Parathyroid adenoma (tissue), 2 donors: ENCODE data around the gene STK11.

ENCODE experiments used
- H2AFZ ChIP-seq: fragments of 300-600 bp; sonication (generic); one replicate; pipeline ENCODE4 v1.7.0; 2017; ENCODE audit warnings: antibody characterized with exemption, mild to moderate bottlenecking
- H3K27ac ChIP-seq: fragments of 300-600 bp; sonication (generic); one replicate; pipeline ENCODE4 v1.7.0; 2017
- H3K27me3 ChIP-seq: fragments of 300-600 bp; sonication (generic); one replicate; pipeline ENCODE4 v1.7.0; 2017; ENCODE audit warnings: low read length; ENCODE audit not compliant: control insufficient read depth, insufficient read depth
- H3K36me3 ChIP-seq: fragments of 300-600 bp; sonication (generic); one replicate; pipeline ENCODE4 v1.7.0; 2017; ENCODE audit warnings: low read length; ENCODE audit not compliant: control insufficient read depth, insufficient read depth
- H3K4me1 ChIP-seq: fragments of 300-600 bp; sonication (generic); one replicate; pipeline ENCODE4 v1.7.0; 2017; ENCODE audit warnings: control low read depth
- H3K4me2 ChIP-seq: fragments of 300-600 bp; sonication (generic); one replicate; pipeline ENCODE4 v1.7.0; 2017; ENCODE audit warnings: low read length
- H3K4me3 ChIP-seq: fragments of 300-600 bp; sonication (generic); one replicate; pipeline ENCODE4 v1.7.0; 2017; ENCODE audit warnings: low read depth, low read length
- H3K79me2 ChIP-seq: fragments of 300-600 bp; sonication (generic); one replicate; pipeline ENCODE4 v1.7.0; 2017; ENCODE audit warnings: control low read depth
- H3K9ac ChIP-seq: fragments of 300-600 bp; sonication (generic); one replicate; pipeline ENCODE4 v1.7.0; 2017; ENCODE audit warnings: mild to moderate bottlenecking
- H3K9me3 ChIP-seq: fragments of 300-600 bp; sonication (generic); one replicate; pipeline ENCODE4 v1.7.0; 2017; ENCODE audit warnings: low read length; ENCODE audit not compliant: control insufficient read depth
- TF ChIP-seq, protein P1 (sequence below): fragments of 300-600 bp; sonication (generic); IDR thresholded peaks from one replicate; pipeline ENCODE4 v1.7.0; 2017; ENCODE audit warnings: antibody characterized with exemption, mild to moderate bottlenecking
- donor health status: primary hyperparathyroidism.

Gene STK11

DNA sequence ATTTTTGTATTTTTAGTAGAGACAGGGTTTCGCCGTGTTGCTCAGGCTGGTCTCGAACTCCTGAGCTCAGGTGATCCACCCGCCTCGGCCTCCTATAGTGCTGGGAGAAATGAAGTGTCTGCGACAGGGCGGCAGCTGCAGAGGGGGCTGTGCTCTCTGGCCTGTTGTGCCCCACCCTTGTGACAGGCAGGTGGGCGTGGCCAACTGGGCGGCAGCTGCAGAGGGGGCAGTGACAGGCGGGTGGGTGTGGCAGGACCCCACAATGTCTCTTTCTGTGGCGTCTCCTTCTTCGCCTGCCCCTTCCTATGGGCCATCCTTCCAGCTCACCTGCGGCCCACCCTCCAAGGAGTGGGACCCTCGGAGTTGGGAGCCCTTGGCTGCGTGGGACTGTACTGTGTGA lies 11.8 kb downstream of the STK11 start:
- H3K27me3 ChIP-seq: no peaks in the 10 kb centered on the region
- H3K9ac ChIP-seq: no peak overlapping the region
- no peak overlapping the region for H3K4me3 ChIP-seq
- peaks cover 80% of the 10 kb centered on the region for H3K79me2 ChIP-seq
- H3K27ac ChIP-seq: peak overlapping the region; percentile 20
- H2AFZ ChIP-seq: no peak overlapping the region
- no peaks in the 10 kb centered on the region for H3K9me3 ChIP-seq
- peaks cover 17% of the 10 kb centered on the region for H3K4me1 ChIP-seq
- TF ChIP-seq, protein P1, sequence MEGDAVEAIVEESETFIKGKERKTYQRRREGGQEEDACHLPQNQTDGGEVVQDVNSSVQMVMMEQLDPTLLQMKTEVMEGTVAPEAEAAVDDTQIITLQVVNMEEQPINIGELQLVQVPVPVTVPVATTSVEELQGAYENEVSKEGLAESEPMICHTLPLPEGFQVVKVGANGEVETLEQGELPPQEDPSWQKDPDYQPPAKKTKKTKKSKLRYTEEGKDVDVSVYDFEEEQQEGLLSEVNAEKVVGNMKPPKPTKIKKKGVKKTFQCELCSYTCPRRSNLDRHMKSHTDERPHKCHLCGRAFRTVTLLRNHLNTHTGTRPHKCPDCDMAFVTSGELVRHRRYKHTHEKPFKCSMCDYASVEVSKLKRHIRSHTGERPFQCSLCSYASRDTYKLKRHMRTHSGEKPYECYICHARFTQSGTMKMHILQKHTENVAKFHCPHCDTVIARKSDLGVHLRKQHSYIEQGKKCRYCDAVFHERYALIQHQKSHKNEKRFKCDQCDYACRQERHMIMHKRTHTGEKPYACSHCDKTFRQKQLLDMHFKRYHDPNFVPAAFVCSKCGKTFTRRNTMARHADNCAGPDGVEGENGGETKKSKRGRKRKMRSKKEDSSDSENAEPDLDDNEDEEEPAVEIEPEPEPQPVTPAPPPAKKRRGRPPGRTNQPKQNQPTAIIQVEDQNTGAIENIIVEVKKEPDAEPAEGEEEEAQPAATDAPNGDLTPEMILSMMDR: no peak
- no peak overlapping the region for H3K4me2 ChIP-seq
- H3K36me3 ChIP-seq: no peaks in the 10 kb centered on the region

DNA sequence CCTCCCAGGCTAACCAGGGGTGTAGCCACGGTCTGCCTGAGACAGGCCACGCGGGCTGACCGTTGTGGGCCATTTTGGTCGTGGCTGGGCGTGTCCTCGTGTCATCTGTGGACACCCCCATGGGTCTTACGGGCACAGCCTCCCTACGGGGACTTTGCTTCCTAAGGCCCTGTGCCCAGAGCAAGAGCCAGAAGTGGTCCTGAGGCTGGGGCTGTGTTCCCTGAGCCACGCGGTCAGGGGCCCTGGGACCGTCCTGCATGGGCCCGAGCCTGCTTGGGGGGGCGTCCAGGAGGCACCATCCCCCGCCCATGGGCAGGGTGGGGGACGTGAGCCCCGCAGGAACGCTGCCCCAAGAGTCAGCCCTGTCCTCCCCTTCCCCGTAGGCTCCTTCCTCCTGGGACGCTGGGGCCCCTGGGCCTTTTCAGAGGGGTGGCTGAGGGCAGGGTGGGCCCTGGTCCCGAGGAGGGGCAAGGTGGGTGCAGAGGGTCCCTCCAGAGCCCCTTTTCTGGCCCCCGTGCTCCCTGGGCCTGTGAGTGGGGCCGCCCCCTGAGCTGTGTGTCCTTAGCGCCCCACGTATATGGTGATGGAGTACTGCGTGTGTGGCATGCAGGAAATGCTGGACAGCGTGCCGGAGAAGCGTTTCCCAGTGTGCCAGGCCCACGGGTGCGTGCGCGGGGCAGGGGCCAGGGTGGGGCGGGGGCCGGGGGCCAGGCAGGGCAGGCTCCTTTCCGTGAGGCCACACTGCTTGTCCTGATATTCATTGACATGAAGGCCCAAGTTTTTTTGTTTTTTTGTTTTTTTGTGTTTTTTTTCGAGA lies 13.4 kb downstream of the STK11 start:
- Histone ChIP-seq H2AFZ (no peak overlapping the region), H3K36me3 (no peaks in the 10 kb centered on the region), H3K9me3 (no peaks in the 10 kb centered on the region), H3K79me2 (peaks cover 77% of the 10 kb centered on the region), H3K27ac (peak overlapping the region; percentile 47), H3K4me3 (no peak overlapping the region), H3K4me1 (peaks cover 15% of the 10 kb centered on the region), H3K4me2 (no peak overlapping the region), H3K27me3 (no peaks in the 10 kb centered on the region), H3K9ac (no peak overlapping the region)
- TF ChIP-seq, protein P1: no peak

DNA sequence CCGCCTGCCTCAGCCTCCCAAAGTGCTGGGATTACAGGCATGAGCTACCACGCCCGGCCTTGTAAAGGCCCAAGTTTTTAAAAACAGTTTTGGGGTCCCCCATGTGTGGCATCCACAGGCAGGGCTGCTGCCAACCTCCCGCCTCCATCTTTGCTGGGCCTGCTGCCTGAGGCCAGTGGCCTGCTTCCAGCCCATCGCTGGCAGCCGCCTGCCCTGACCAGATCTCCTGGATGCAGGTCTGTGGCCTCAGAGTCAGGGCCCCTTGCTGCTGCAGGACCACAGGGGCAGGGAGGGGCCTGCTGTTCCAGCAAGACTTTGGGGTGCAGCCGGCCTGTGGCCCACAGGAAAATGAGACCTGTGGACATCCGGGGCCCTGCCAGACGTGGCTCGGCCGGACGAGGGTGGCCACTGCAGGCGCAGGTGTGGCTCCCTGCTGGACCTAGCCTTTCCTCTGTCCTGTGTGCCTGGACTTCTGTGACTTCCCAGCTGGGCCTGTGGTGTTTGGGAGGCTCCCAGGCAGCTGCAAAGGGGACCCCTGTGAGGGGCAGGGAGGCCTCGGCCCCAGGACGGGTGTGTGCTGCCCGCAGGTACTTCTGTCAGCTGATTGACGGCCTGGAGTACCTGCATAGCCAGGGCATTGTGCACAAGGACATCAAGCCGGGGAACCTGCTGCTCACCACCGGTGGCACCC lies 14.4 kb downstream of the STK11 start:
- no peaks in the 10 kb centered on the region for H3K36me3 ChIP-seq
- no peak overlapping the region for H3K9ac ChIP-seq
- no peak overlapping the region for H3K4me2 ChIP-seq
- no peak overlapping the region for H3K27ac ChIP-seq
- H3K27me3 ChIP-seq: no peaks in the 10 kb centered on the region
- no peaks in the 10 kb centered on the region for H3K9me3 ChIP-seq
- no peak overlapping the region for H2AFZ ChIP-seq
- H3K79me2 ChIP-seq: peaks cover 73% of the 10 kb centered on the region
- TF ChIP-seq, protein P1: no peak
- no peak overlapping the region for H3K4me3 ChIP-seq
- peaks cover 8% of the 10 kb centered on the region for H3K4me1 ChIP-seq

GRCh38 chr19:1220477-1220930 lies 14.9 kb downstream of the STK11 start:
- Histone ChIP-seq H3K4me2 (no peak overlapping the region), H3K9ac (no peak overlapping the region), H3K79me2 (peaks cover 72% of the 10 kb centered on the region), H3K4me1 (peaks cover 2% of the 10 kb centered on the region), H2AFZ (no peak overlapping the region), H3K36me3 (no peaks in the 10 kb centered on the region), H3K9me3 (no peaks in the 10 kb centered on the region), H3K27me3 (no peaks in the 10 kb centered on the region), H3K4me3 (no peak overlapping the region), H3K27ac (no peak overlapping the region)
- TF ChIP-seq, protein P1: no peak
